Measurements from ENCODE around the gene ZXDA.

- TF ChIP-seq CTCF (conservative IDR thresholded peaks at IDR 0.05) (no peak), EZH2 (IDR thresholded peaks at IDR 0.05; ENCODE audit: low read depth) (no peak)
Measured at GRCh38 chrX:57915680-57916079, 5.4 kb upstream of the ZXDA start.

Measured in PC-9 (cell line).